ENCODE measurements around the gene SASH1. TPM values are rescaled to one million over a fixed set of nuclear protein-coding genes. Genes with fewer than 3 reads are reported as not detected.
A peak's percentile ranks its signal among the peaks of the same experiment; 100 is the strongest.
"Not testable (repeated sequence)": the region's sequence is repeated elsewhere in the genome, so short reads cannot be mapped to it uniquely, and the experiment has no call there.

The SASH1 gene
- total RNA-seq, 2 donors from 2014 or later: 21.0 to 49.8 TPM

- H3K4me1 ChIP-seq: no peaks in the 10 kb centered on the region
- ATAC-seq (no peak), DNase-seq (no peak)
- WGBS, 2 donors: 92 to 93% methylated on average over 5 of the region's 5 CpGs
- H3K9me3 ChIP-seq: no peaks in the 10 kb centered on the region
- no peak overlapping the region for H3K4me3 ChIP-seq
- H3K27me3 ChIP-seq: no peaks in the 10 kb centered on the region
- no peak overlapping the region for H3K27ac ChIP-seq
- TF ChIP-seq, protein P1, sequence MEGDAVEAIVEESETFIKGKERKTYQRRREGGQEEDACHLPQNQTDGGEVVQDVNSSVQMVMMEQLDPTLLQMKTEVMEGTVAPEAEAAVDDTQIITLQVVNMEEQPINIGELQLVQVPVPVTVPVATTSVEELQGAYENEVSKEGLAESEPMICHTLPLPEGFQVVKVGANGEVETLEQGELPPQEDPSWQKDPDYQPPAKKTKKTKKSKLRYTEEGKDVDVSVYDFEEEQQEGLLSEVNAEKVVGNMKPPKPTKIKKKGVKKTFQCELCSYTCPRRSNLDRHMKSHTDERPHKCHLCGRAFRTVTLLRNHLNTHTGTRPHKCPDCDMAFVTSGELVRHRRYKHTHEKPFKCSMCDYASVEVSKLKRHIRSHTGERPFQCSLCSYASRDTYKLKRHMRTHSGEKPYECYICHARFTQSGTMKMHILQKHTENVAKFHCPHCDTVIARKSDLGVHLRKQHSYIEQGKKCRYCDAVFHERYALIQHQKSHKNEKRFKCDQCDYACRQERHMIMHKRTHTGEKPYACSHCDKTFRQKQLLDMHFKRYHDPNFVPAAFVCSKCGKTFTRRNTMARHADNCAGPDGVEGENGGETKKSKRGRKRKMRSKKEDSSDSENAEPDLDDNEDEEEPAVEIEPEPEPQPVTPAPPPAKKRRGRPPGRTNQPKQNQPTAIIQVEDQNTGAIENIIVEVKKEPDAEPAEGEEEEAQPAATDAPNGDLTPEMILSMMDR (IDR thresholded peaks at IDR 0.05): no peak
- no peak for TF ChIP-seq POLR2A (IDR thresholded peaks at IDR 0.05)
- no peaks in the 10 kb centered on the region for H3K36me3 ChIP-seq (replicated peaks in 1 of 2; ENCODE audit: insufficient read depth in 1 of 2, low read depth in 2 of 2)
- intact Hi-C loops (cut with DNase I): no loop called here
Measured at GRCh38 chr6:148379481-148379880, 36.8 kb downstream of the SASH1 start.

DNA sequence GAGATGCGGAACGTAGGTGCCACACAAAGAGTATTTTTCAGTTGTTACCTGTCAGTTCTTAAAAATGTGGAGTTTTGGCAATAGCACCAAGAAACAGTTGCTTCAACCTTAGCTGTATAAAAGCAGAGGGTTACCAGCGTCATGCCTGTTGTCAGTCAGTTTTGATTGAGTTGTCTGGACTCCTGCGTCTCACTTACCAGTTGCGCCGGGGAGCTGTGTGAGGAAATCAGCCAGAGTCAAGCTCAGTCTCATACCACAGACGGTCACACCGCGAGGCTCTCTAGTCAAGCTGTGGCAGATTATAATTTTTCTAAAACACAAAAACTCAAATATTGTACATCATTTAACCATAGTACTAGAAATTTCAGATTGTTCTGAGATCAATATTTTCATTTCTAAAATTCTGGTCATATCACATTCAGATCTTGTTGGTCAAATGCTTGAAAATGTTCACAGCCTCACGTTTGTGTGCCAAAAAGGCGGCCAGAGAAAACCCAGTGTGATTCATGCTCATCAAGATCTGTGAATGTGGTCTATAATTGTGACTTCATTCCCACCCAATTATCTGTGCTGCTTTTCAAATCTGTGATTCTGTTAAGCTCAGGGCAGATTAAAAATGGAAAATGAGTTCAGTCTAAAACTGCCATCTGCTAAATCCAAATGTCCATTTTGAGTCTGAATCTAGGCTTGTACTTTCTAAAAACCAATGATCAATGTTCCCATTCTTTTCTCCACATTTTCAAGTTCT, 37.5 kb downstream of the SASH1 start:
- ATAC-seq (no peak), DNase-seq (no peak)
- WGBS, 2 donors: 92 to 97% methylated on average over 11 of the region's 11 CpGs
- H3K4me1 ChIP-seq: no peaks in the 10 kb centered on the region
- TF ChIP-seq POLR2A (IDR thresholded peaks at IDR 0.05): no peak
- TF ChIP-seq, protein P1 (IDR thresholded peaks at IDR 0.05): no peak
- H3K4me3 ChIP-seq: no peak overlapping the region
- no peaks in the 10 kb centered on the region for H3K9me3 ChIP-seq
- no peaks in the 10 kb centered on the region for H3K27me3 ChIP-seq
- H3K36me3 ChIP-seq (replicated peaks in 1 of 2; ENCODE audit: insufficient read depth in 1 of 2, low read depth in 2 of 2): no peaks in the 10 kb centered on the region
- intact Hi-C loops (cut with DNase I): no loop called here
- H3K27ac ChIP-seq: no peak overlapping the region

GRCh38 chr6:148382051-148382450, 39.4 kb downstream of the SASH1 start:
- ATAC-seq; H3K4me3 ChIP-seq; H3K4me1 ChIP-seq; H3K36me3 ChIP-seq (replicated peaks in 1 of 2; ENCODE audit: insufficient read depth in 1 of 2, low read depth in 2 of 2); H3K9me3 ChIP-seq; DNase-seq; H3K27me3 ChIP-seq; intact Hi-C loops (cut with DNase I); H3K27ac ChIP-seq: not testable (repeated sequence)
- 94 to 99% methylated on average over 9 of the region's 9 CpGs for WGBS, 2 donors

- Histone ChIP-seq H3K36me3 (replicated peaks in 1 of 2; ENCODE audit: insufficient read depth in 1 of 2, low read depth in 2 of 2) (no peaks in the 10 kb centered on the region), H3K9me3 (no peaks in the 10 kb centered on the region), H3K27ac (no peak overlapping the region), H3K27me3 (no peaks in the 10 kb centered on the region), H3K4me3 (no peak overlapping the region), H3K4me1 (no peaks in the 10 kb centered on the region)
- ATAC-seq: no peak
- intact Hi-C loops (cut with DNase I): no loop called here
- WGBS, 2 donors: 86 to 90% methylated on average over 9 of the region's 9 CpGs
- no peak for DNase-seq
- no peak for TF ChIP-seq POLR2A (IDR thresholded peaks at IDR 0.05)
- TF ChIP-seq, protein P1 (IDR thresholded peaks at IDR 0.05): no peak
Measured at GRCh38 chr6:148382861-148383260, 40.2 kb downstream of the SASH1 start.

GRCh38 chr6:148383658-148384368, 41.2 kb downstream of the SASH1 start:
- intact Hi-C loops (cut with DNase I): no loop called here
- H3K27me3 ChIP-seq: no peaks in the 10 kb centered on the region
- ATAC-seq (no peak), DNase-seq (no peak)
- H3K4me3 ChIP-seq: no peak overlapping the region
- no peaks in the 10 kb centered on the region for H3K4me1 ChIP-seq
- no peak for TF ChIP-seq POLR2A (IDR thresholded peaks at IDR 0.05)
- TF ChIP-seq, protein P1 (IDR thresholded peaks at IDR 0.05): no peak
- no peaks in the 10 kb centered on the region for H3K9me3 ChIP-seq
- H3K27ac ChIP-seq: peak overlapping the region in 1 of 4 donors; percentile 13
- 74 to 87% methylated on average over 10 of the region's 10 CpGs for WGBS, 2 donors
- H3K36me3 ChIP-seq (replicated peaks in 1 of 2; ENCODE audit: insufficient read depth in 1 of 2, low read depth in 2 of 2): no peaks in the 10 kb centered on the region

Measured in body of pancreas (tissue), 4 donors.